Stimulated activated CD4-positive, alpha-beta T cell treated with anti-CD3 and anti-CD28 coated beads, Interleukin-15, amount 100 ng/mL, for 24 hours (primary cell): ENCODE data around the gene ADAM11.
"Not testable (repeated sequence)": the region's sequence is repeated elsewhere in the genome, so short reads cannot be mapped to it uniquely, and the experiment has no call there.

Experiments
- DNase-seq: peaks from one replicate; pipeline ENCODE4 v3.0.0-alpha.2; 2020

Gene ADAM11

GRCh38 chr17:44758414-44759085, at the start of gene ADAM11:
Gene ADAM11, plus strand, starts transcription at chr17:44758988. Its CDS starts 212 bp downstream, at chr17:44759200.
- DNase-seq, result peak; percentile 22

DNA sequence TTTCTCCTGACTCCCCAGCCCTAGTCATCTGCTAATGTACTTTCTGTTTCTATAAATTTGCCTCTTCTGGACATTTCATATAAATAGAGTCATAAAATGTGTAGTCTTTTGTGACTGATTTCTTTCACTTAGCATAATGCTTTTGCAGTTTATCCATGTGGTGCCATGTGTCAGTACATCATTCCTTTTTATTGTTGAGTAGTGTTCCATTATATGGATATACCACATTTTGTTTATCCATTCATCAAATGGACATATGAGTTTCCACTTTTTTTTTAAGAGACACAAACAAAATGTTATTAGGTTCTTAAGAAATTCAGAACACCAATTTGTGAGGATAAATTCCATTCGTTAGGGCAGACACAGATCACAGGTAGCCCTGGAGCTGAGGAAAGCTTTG, 39.3 kb upstream of the ADAM11 start:
- no peak for DNase-seq

DNA sequence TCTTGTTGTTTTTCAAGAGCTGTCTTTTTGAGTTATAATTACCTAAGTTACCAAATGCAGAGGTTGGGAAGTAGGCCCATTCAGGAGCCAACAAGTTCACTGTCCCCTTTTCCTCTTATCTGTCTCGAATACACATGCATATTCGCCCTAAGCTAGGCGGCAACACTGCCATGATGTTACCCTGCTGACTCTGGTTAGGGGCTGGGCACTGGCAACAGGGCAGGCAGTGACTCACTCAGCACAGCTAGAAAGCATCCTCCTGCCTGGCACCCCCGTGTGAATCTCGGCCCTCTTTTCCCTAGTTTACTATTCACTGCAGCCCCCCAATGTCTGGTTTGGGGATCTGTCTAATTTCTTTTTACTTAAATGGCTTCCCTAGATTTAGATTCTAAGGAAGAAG, 36.5 kb upstream of the ADAM11 start:
- DNase-seq, result no peak

- not testable (repeated sequence) for DNase-seq
These were observed 32.7 kb upstream of the ADAM11 start for GRCh38 chr17:44726121-44726520.

- no peak for DNase-seq
These were observed 25.0 kb upstream of the ADAM11 start for GRCh38 chr17:44733753-44734152.

GRCh38 chr17:44734272-44734671, 24.5 kb upstream of the ADAM11 start:
- no peak for DNase-seq

DNA sequence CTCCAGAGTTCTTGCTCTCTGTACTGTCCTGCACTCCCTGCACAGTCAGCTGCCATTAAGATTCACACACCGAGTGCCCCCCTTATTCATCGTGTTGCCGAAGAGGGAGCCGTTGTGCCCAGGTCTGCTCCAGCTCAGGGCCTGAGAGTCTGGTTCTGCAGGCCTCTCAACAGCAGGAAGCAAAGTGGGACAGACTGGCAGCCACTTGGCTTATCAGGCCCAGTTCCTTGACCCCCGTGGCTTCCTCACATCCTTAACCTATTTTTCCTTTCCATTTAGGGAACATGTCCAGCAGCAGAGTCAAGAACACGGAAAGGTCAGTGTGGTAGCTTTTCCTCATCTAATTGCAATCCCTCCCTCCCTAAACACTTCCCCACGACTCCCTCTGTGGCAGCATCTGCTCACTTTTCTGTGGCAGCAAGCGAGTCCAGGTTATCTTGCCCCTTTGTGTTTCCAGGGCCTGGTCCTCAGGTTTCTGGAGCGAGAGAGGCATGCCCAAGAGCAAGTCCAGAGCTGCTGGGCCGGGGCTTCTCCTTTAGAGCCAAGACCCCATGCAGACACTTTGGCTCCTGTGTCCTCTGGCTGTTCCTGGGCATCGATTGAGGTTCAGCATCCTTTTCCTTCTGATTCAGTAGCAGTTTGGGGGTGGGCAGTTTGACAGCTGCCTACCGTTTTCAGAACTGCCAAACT, 22.1 kb upstream of the ADAM11 start:
- no peak for DNase-seq

DNA sequence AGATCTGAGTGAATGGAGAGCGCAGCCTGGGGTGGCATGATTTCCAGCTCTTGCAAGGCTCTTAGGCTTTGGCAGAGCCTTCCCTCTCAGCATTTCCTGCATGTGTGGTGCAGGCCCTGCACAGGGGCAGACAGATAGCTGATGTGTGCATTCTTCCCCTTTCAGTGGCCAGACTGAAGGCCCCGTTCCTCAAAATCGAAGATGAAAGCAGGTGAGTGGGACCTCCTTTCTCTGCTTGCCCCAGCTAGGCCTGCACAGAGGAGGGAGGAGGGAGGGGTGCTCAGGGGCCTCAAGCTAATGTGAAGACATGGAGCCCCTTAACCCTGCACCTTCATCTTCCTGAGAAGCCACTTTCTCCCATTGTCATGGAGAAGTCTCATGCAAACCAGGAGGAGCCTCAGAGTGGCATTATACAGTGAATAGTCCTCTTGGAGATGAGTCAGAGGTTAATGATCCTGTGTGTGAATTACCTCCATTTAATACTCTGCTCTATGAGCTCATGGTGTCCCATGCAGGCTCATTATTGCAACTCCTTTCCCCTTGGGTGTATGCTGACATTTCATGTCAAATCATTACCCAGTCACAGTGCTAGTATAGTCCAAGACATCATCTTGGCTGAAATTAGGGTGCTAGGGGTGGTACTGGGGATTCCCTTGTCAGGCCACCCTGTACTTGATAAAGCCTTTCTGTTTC, 20.4 kb upstream of the ADAM11 start:
- no peak for DNase-seq

GRCh38 chr17:44741316-44741715, 17.5 kb upstream of the ADAM11 start:
- DNase-seq, result no peak

DNA sequence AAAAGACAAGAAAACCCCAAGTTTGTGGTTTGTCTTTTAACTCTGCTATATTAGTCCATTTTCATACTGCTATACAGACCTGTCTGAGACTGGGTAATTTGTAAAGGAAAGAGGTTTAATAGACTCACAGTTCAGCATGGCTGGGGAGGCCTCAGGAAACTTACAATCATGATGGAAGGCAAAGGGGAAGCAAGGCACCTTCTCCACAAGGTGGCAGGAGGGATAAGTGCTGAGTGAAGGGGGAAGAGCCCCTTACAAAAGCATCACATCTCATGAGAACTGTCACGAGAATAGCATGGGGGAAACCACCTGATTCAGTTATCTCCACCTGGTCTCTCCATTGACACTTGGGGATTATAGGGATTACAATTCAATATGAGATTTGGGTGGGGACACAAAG, 13.5 kb upstream of the ADAM11 start:
- no peak for DNase-seq

GRCh38 chr17:44745738-44746137, 13.1 kb upstream of the ADAM11 start:
- DNase-seq, result not testable (repeated sequence)

- DNase-seq, result no peak
These were observed 11.2 kb upstream of the ADAM11 start for GRCh38 chr17:44747566-44747965.

DNA sequence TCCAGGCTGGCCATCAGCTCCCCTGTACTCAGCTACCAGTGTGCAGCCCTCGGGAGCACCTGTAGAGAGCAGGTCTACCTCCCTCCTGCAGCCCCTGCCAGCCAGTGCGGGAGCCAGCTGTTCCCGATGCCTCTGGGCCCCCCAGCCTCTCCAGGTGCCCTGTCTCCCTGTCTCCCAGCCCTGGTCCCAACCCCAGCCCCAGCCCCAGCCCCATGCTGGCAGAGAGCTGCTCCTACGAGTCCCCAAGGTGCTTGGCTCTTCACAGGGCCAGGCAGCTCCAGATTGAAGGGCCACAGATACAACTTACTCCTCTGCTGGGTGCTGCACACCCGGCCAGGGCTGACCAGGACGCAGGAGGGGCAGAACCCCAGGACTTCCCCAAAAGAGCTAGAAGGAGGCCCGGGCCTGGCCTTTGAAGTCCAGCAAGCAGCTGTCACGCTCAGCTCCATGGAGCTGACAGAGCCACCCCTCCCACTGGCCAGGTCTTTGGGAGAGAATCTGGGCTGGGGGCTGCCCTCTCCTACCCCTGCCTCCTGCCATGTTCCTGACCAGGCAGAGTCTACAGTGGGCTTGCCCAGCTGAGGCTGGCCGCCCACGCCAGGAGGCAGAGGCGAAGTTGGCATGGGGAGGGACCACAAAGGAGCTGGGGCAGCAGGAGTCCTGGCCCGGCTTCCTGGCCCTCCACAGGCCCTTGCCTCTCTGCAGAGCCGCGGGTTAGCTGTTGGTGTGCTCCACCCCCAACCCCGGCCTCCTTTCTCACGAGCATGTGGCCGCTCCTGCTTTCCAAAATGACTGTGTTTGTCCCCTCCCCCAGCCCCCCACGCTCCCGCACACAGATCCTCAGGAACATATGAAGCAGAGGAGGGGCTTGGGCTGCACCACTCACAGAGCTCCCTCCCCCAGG, 9.5 kb upstream of the ADAM11 start:
- DNase-seq, result no peak

DNA sequence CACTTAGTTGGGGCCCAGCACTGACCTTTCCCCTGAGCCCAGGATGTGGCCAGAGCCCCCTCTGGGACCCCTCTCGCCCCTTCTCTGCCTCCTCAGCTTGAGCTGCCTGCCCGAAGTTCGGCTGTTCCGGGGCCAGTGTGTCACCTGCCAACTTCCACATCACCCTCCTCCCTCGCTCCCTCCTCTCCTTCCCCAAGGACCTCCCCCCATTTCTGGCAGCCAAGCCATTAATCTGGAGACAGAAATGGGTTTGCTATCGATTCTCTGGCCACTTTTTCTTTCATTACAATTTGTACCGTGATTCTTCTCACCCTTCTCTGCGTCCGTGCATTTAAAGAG, 8.8 kb upstream of the ADAM11 start:
- no peak for DNase-seq

DNA sequence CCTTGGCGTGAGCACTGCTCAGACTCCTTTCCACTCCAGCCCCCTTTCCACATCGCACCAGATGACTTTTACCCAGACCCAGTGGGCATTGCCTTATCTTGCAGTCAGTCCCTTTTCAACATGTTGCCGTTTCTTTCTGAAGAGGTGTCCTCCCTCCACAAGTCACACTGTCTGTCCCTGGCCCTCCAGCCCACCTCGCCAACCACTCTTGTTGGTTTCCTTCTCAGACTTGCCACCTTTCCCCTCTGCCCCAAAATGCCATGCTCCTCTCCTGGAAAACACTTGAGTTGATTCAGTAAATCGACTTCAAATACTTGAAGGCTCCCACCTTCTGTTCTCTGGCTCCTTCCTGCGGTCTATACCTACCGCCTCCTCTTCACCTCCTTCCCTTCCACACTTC, 7.5 kb upstream of the ADAM11 start:
- no peak for DNase-seq

DNA sequence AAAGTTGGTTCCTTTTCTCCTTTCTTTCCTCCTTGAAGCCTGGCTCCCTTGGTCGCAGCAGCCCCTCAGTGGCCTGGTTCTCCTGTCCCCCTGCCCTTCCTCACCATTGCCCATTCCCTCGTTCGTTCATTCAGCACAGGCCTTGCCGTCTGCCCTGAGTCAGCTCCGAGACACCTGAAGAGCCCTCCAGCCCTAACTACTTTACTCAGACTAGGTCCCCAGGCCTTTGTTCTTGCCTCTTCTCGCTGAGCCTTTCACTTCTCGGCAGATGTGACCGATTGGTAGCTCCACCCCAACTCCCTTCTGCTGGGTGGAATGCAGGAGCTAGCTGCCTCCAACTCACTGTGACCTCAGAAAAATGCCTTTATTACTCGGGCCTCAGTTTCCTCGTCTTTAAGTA, 7.0 kb upstream of the ADAM11 start:
- no peak for DNase-seq

DNA sequence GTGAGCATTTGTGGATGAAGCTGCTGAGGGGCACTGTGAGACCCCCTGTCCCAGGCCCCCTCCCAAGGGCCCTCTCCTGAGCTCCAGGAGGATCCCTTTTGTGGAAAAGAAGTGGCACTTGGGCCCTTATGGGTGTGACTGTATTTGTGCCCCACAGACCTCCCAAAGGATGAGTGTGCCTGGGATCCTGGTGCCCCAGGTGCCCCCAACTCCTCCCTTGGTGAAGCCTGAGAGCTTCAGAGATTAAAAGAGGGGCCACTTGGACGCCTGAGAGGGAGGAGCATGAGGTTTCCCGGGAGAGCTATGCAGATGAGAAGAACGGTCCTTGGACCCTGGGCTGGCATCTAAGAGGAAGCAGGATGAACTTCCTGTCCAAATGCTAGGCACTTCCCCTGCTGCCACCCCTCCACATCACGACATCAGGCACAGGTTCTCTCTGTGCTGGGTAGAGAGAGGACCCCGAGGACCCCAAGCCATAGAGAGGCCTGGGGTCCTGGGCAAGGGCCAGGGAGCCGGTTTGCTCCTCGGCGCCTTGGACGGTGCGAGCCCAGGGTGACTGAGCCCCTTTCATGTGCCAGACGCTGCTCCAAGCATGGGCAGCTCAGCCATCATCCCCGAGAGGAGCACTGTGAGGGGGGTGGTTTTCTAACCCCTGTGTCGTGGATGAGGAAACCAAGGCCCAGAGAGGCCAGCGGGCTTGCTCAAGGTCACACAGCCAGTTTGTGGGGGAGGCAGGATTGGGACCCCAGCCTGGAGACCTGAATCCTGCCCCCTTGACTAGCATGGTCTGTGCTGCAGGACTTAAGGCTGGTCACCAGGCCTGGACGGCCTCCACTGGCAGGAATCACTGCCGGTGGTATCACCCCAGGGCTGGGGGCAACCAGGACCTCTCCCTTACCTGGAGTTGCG, 5.6 kb upstream of the ADAM11 start:
- no peak for DNase-seq

DNA sequence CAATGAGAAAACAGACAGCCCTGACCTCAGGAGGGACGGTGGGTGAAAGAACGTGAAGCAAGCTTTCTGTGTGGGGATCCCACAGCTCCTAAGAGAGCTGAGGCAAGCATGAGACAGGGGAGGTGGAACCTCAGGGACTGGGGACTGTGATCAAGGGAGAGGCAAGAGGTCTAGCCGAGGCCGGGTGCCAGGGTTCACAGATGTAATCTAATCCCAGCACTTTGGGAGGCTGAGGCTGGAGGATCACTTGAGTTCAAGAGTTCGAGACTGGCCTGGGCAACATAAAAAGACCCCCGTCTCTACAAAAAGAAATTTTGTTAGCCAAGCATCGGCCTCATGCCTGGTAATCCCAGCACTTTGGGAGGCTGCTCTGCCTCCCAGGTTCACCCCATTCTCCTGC, 4.5 kb upstream of the ADAM11 start:
- no peak for DNase-seq

DNA sequence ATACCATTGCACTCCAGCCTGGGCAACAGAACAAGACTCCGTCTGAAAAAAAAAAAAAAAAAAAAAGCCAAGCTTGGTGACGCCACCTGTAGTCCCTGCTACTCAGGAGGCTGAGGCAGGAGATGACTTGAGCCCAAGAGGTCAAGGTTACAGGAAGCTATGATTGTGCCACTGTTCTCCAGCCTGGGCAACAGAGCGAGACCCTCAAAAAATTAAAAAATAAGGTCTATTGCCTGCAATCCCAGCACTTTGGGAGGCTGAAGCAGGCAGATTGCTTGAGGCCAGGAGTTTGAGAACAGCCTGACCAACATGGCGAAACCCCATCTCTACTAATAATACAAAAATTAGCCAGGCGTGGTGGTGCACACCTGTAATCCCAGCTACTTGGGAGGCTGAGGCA, 3.6 kb upstream of the ADAM11 start:
- not testable (repeated sequence) for DNase-seq

- DNase-seq, result no peak
These were observed 1.5 kb upstream of the ADAM11 start for GRCh38 chr17:44757045-44757917.

GRCh38 chr17:44757918-44758413, 822 bp upstream of the ADAM11 start:
- DNase-seq, result no peak
